ENCODE measurements around the gene CYFIP1. TPM values are rescaled to one million over a fixed set of nuclear protein-coding genes. Genes with fewer than 3 reads are reported as not detected.

Gene CYFIP1
- total and polyA plus RNA-seq, 9 of the 15 experiments (the other 6 are each of a cell fraction or from before 2014, with no cell fraction given) = 3.8 to 59.8 (median 28.3) TPM

- TF ChIP-seq RBM17 (IDR thresholded peaks at IDR 0.05; ENCODE audit: borderline replicate concordance, low read depth, low read length) = no peak
- no peak for TF ChIP-seq ZNF253 (CRISPR knock-in tag; conservative IDR thresholded peaks at IDR 0.05)
Measured at GRCh38 chr15:22941179-22941578, 39.0 kb downstream of the CYFIP1 start (continued).

- H3K9ac ChIP-seq (ENCODE audit: insufficient read depth in 1 of 2, low read depth in 2 of 2, low read length in 2 of 2) = no peak overlapping the region; a peak in 1 of 4 replicates
- H2AFZ ChIP-seq (ENCODE audit: low read depth, low read length) = no peak overlapping the region
- no peaks in the 10 kb centered on the region for H3K9me3 ChIP-seq (replicated peaks; ENCODE audit: control insufficient read depth, insufficient read depth, low read depth, low read length)
- no TSS peak for BruUV-seq (replicated peaks)
- no peak overlapping the region for H3K4me2 ChIP-seq (ENCODE audit: insufficient read depth, low read length)
- no peak overlapping the region for H3K4me3 ChIP-seq
- H3K27me3 ChIP-seq (ENCODE audit: control insufficient read depth in 2 of 2, insufficient read depth in 2 of 2, low read length in 2 of 2) = no peaks in the 10 kb centered on the region
- DNase-seq (ENCODE audit: extremely low read depth in 1 of 4, low spot score in 3 of 4) = no peak
- peaks cover 0 to 12% of the 10 kb centered on the region in 2 experiments; a peak in 3 of 5 replicates for H3K4me1 ChIP-seq (replicated peaks in 1 of 2; ENCODE audit: control insufficient read depth in 2 of 2, insufficient read depth in 2 of 2, low read length in 2 of 2)
- H3K79me2 ChIP-seq (ENCODE audit: control insufficient read depth, insufficient read depth, low read length) = no peaks in the 10 kb centered on the region
- no peak for TF ChIP-seq BRF2 (IDR thresholded peaks at IDR 0.05; ENCODE audit: borderline replicate concordance, insufficient read depth, insufficient read length)
- no peak for TF ChIP-seq HIVEP1 (CRISPR knock-in tag; IDR thresholded peaks at IDR 0.05)
- TF ChIP-seq DMBX1 (CRISPR knock-in tag; IDR thresholded peaks at IDR 0.05; ENCODE audit: borderline replicate concordance) = no peak
- TF ChIP-seq USF2 (CRISPR knock-in tag; IDR thresholded peaks at IDR 0.05) = no peak
- TF ChIP-seq CEBPB (tag; IDR thresholded peaks at IDR 0.05) = no peak
- no peak for TF ChIP-seq SPI1 (IDR thresholded peaks at IDR 0.05; ENCODE audit: borderline replicate concordance, low read depth, low read length)
- TF ChIP-seq TAL1 (IDR thresholded peaks at IDR 0.05) = no peak
- no peak for TF ChIP-seq ZNF609 (CRISPR knock-in tag; IDR thresholded peaks at IDR 0.05; ENCODE audit: borderline replicate concordance)
- TF ChIP-seq ZNF398 (CRISPR knock-in tag; IDR thresholded peaks at IDR 0.05) = no peak
- CTCF ChIA-PET (ENCODE audit: low intra/inter-chr PET ratio) = no interaction called here
- peaks cover 46% of the 10 kb centered on the region for H3K36me3 ChIP-seq (ENCODE audit: control insufficient read depth, insufficient read depth, low read length)
- no peak; the same call in 2 of the 3 replicates for ATAC-seq
- intact Hi-C loops (cut with micrococcal nuclease) (no loop called here), in situ Hi-C loops (cut with MboI) (no loop called here)
- FAIRE-seq = no peak
- 65% methylated on average over 9 of the region's 10 CpGs for WGBS (ENCODE audit: insufficient coverage, low coverage, missing lambda C conversion rate)
- no peaks in the 10 kb centered on the region for H3K9me1 ChIP-seq (ENCODE audit: control insufficient read depth, insufficient read depth, low read length)
- POLR2A ChIA-PET = interaction anchor here (0.8 kb wide), 1 partner anchor 15 kb away, joined by 3 read pairs; no protein-coding TSS in a partner anchor
- no peaks in the 10 kb centered on the region for H4K20me1 ChIP-seq (replicated peaks; ENCODE audit: control insufficient read depth, insufficient read depth, low read length)
- no peak overlapping the region for H3K27ac ChIP-seq (ENCODE audit: extremely low read depth, low read depth, low read length)
Measured at GRCh38 chr15:22939652-22940061, 40.5 kb downstream of the CYFIP1 start.

All from K562 (cell line).